Neural progenitor cell (in vitro differentiated cells): Measurements from ENCODE around the gene CCDC61.

Experiments used
- EZH2 ChIP-seq: fragments of 200-600 bp; sonication (generic); IDR thresholded peaks from 2 replicates; pipeline ENCODE4 v1.6.1; 2017; ENCODE audit warnings: antibody characterized with exemption, mild to moderate bottlenecking, moderate library complexity
- EZH2phosphoT487 ChIP-seq: fragments of 200-600 bp; sonication (generic); IDR thresholded peaks from 2 replicates; pipeline ENCODE4 v1.6.1; 2017; ENCODE audit warnings: antibody characterized with exemption
- TF ChIP-seq, protein P1 (sequence below): fragments of 200-600 bp; sonication (generic); IDR thresholded peaks from 2 replicates; pipeline ENCODE4 v1.5.1; 2017; ENCODE audit warnings: antibody characterized with exemption, mild to moderate bottlenecking

DNA sequence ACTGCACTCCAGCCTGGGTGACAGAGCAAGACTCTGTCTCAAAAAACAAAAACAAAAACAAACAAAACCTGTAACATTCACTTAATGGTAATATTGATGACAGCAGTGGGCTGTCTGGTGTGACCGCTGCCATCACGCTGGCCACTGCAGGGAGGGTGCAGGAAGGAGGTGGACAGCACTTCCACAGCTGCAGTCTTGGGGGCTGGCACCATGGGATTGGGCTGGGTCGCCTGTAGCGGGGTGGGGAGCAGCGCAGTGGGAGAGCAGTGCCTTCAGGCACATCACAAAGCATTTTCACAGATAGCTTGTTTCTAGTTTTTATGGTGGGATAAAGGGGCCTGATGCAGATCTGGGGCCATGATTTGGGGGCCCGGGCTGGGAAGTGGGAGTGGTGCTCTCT, 40.3 kb downstream of the CCDC61 start:
- TF ChIP-seq, protein P1, sequence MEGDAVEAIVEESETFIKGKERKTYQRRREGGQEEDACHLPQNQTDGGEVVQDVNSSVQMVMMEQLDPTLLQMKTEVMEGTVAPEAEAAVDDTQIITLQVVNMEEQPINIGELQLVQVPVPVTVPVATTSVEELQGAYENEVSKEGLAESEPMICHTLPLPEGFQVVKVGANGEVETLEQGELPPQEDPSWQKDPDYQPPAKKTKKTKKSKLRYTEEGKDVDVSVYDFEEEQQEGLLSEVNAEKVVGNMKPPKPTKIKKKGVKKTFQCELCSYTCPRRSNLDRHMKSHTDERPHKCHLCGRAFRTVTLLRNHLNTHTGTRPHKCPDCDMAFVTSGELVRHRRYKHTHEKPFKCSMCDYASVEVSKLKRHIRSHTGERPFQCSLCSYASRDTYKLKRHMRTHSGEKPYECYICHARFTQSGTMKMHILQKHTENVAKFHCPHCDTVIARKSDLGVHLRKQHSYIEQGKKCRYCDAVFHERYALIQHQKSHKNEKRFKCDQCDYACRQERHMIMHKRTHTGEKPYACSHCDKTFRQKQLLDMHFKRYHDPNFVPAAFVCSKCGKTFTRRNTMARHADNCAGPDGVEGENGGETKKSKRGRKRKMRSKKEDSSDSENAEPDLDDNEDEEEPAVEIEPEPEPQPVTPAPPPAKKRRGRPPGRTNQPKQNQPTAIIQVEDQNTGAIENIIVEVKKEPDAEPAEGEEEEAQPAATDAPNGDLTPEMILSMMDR, result no peak
- TF ChIP-seq EZH2 (no peak), EZH2phosphoT487 (no peak)
